GM18867 (cell line): ENCODE measurements around the gene DIO3.
"Not testable (repeated sequence)": the region's sequence is repeated elsewhere in the genome, so short reads cannot be mapped to it uniquely, and the experiment has no call there.

Experiments used
- ATAC-seq: cut with Tn5 transposase; IDR thresholded peaks from one replicate; pipeline ENCODE4 v1.9.1; 2021; ENCODE audit warnings: mild to moderate bottlenecking, moderate library complexity; ENCODE audit not compliant: unreplicated experiment

Gene DIO3

GRCh38 chr14:101557811-101558738, 3.2 kb upstream of the DIO3 start:
- no peak for ATAC-seq

- ATAC-seq = no peak
These were observed 2.5 kb upstream of the DIO3 start for GRCh38 chr14:101558739-101559240.

GRCh38 chr14:101559250-101559623, 2.1 kb upstream of the DIO3 start:
- ATAC-seq = no peak

GRCh38 chr14:101559624-101560533, 1.4 kb upstream of the DIO3 start:
- no peak for ATAC-seq

- no peak for ATAC-seq
These were observed 671 bp upstream of the DIO3 start for GRCh38 chr14:101560534-101561113.

GRCh38 chr14:101561897-101562490, 699 bp downstream of the DIO3 start:
- ATAC-seq = no peak

GRCh38 chr14:101562659-101563351, 1.5 kb downstream of the DIO3 start:
- ATAC-seq = no peak

- no peak for ATAC-seq
These were observed 2.0 kb downstream of the DIO3 start for GRCh38 chr14:101563352-101563653.

- no peak for ATAC-seq
These were observed 2.6 kb downstream of the DIO3 start for GRCh38 chr14:101563654-101564443.

- no peak for ATAC-seq
These were observed 3.1 kb downstream of the DIO3 start for GRCh38 chr14:101564444-101564776.

GRCh38 chr14:101564819-101565698, 3.8 kb downstream of the DIO3 start:
- no peak for ATAC-seq

- ATAC-seq = no peak
These were observed 6.0 kb downstream of the DIO3 start for GRCh38 chr14:101567252-101567651.

- no peak for ATAC-seq
These were observed 9.7 kb downstream of the DIO3 start for GRCh38 chr14:101571004-101571403.

- ATAC-seq = not testable (repeated sequence)
These were observed 11.2 kb downstream of the DIO3 start for GRCh38 chr14:101572526-101572925.

- ATAC-seq = no peak
These were observed 12.0 kb downstream of the DIO3 start for GRCh38 chr14:101573289-101573688.

GRCh38 chr14:101575581-101575980, 14.3 kb downstream of the DIO3 start:
- no peak for ATAC-seq

- no peak for ATAC-seq
These were observed 16.1 kb downstream of the DIO3 start for GRCh38 chr14:101577221-101577909.

- no peak for ATAC-seq
These were observed 17.2 kb downstream of the DIO3 start for GRCh38 chr14:101578489-101578888.
